Stimulated activated CD8-positive, alpha-beta memory T cell treated with anti-CD3 and anti-CD28 coated beads, Interleukin-7, amount 100 ng/mL, for 48 hours (primary cell): ENCODE measurements around the gene KCNK6.
A peak's percentile ranks its signal among the peaks of the same experiment; 100 is the strongest.

ENCODE experiments used
- DNase-seq, 2 donors: peaks; one replicate each; pipeline ENCODE4 v3.0.0-alpha.2; 2020; ENCODE audit warnings: low read depth in 1 of 2; ENCODE audit errors: extremely low read depth in 1 of 2

The KCNK6 gene

GRCh38 chr19:38319421-38320258 is at the start of gene KCNK6:
TSS of gene KCNK6 (plus strand) at chr19:38319845. CDS start at chr19:38319951, 106 bp downstream.
- peak; percentile 11 to 31 for DNase-seq

DNA sequence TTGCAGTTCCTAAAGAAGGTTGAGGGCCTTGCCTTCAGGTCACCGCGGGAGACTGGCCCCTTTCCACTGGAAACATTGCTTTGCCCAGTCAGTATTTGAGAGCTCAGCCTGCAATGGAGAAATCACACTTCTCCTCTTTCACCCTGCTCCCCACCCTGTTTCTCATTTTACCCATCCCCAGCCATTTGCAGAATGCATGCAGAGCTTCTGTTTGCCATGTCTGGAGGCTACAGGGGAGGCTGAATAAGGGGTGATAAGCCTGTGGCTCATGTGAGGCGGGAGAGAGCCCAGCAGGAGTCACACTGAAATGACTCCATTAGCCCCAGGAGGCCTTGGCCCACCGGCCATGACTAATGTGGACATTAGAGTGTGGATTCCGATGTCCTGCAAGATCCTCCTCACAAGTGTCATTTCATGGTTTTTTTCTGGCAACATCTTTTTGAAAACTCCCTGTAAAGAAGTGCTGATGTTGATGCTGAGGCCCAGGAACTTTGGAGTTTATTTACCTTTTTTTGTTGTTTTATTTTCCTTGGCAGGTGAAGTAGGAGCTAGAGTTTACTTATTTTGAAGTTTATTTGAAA is 49.0 kb upstream of the KCNK6 start:
- DNase-seq, result no peak

DNA sequence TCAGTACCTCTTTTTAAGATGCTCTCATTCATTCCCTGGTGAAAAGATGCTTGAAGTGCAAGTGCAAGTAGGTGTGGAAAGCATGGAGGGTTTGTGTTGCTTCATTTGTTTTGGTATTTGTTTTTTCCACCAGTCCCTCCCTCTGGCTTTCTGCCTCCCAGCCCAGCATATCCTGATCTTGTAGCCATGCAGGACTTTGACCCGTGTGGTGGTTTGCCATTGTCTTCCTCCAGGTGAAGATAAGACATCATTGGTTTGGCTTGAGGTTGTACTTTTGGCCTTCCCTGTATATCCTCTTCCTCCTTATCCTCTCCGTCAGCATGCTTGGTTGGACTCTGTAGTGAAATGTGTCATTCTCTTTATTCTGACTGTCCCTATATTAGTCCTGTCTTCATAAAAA is 46.1 kb upstream of the KCNK6 start:
- DNase-seq, result no peak

DNA sequence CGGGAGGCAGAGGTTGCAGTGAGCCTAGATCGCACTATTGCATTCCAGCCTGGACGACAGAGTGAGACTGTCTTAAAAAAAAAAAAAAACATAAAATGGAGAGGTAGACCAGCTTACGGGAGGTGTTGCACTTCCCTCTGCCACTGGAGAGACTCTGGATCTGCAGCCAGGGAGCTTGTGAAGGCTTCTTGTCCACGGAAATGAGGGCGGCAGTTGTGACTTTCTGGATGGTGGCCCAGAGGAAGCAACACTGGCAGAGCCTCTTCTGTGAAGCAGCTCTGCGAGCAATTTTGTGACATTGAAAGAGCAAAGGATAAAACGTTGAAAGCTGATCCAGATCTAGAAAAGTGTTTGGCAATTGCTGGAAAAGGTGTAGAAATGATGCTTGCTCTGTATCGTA is 44.9 kb upstream of the KCNK6 start:
- no peak for DNase-seq

DNA sequence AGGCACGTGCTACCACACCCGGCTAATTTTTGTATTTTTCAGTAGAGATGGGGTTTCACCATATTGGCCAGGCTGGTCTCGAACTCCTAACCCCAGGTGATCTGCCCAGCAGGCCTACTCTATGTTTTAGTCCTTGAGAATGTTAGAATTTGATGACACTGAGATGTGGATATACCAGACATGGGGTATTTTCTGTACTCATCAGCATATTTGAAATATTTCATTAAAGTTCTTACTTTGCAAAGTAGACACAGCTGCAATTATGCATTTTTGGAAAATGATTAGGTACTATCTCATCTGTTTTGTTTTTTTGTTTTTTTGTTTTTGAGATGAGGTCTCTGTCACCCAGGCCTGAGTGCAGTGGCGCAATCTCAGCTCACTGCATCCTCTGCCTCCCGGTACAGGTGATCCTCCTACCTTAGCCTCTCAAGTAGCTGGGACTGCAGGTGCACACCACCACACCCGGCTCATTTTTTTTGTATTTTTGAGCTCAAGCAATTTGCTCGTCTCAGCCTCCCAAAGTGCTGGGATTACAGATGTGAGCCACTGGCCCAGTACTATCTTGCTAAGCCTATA is 42.6 kb upstream of the KCNK6 start:
- DNase-seq, result no peak

GRCh38 chr19:38277549-38277948 is 42.1 kb upstream of the KCNK6 start:
- DNase-seq, result no peak

DNA sequence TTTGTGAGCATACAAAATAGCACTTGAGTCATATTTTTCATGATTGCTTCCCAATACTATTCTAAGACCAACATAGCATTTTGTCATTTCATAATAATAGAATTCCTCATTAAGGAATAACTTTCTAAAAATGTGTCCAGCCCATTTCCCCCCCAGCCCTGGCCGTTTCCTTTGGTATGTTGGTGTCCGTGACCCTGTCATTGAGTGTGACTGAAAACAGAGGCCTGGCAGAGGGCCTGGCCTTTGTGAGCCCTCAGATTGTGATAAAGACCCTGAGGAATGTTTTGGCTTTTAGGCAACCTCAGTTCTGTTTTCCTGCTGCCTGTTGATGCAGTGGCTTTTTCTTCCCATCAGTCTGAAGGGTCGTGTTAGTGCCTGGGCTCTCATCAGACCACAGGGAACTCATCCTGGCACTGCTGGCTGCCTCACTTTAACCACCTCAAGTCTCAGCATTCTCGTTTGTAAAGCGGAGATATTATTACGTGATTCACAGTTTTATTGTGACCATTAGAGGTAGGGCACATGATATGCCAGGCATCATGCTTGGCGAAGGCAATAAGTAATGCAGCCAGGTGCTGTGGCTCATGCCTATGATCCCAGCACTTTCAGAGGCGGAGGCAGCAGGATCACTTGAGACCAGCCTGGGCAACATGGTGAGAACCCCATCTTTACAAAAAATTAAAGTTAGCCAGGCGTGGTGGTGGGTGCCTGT is 41.5 kb upstream of the KCNK6 start:
- no peak for DNase-seq

DNA sequence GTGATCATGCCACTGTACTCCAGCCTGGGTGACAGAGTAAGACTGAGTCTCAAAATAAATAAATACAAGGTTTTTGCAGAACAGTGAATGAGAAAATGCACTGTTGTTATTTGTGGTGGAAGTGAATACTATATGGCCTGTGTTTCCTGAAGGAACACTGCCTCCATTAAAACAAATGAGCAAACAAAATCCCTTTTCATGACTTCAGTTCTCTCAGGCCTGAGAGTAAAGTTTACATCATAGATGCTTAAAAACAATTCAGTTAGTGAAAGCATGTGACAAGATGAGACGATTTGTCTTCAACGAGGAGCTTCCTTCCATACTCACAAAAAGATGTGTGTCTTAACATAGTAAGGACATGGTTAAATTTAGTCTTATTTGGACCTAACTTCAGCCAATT is 40.9 kb upstream of the KCNK6 start:
- no peak for DNase-seq

- no peak for DNase-seq
These were observed 39.4 kb upstream of the KCNK6 start for GRCh38 chr19:38280030-38280921.

- no peak for DNase-seq
These were observed 37.7 kb upstream of the KCNK6 start for GRCh38 chr19:38281811-38282566.

DNA sequence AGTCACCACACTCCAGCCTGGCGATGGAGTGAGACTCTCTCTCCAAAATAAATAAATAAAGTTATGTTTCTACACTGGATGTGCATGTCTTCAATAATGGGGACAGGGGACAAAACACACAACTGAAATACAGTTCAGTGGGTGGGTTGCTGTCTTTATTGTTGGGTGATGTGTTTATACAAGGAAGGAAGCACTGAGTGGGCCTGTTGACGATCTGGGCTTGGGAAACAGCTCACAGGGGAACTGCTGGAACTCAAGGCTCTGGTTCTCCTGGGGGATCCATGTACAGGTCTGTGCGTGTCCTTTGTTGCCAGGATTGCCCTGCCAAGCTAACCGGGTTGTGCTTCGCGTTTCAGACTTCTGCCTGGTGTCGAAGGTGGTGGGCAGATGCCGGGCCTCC is 36.4 kb upstream of the KCNK6 start:
- DNase-seq, result no peak

- DNase-seq, result no peak
These were observed 35.2 kb upstream of the KCNK6 start for GRCh38 chr19:38284422-38284821.

GRCh38 chr19:38285567-38285966 is 34.1 kb upstream of the KCNK6 start:
- DNase-seq, result no peak

DNA sequence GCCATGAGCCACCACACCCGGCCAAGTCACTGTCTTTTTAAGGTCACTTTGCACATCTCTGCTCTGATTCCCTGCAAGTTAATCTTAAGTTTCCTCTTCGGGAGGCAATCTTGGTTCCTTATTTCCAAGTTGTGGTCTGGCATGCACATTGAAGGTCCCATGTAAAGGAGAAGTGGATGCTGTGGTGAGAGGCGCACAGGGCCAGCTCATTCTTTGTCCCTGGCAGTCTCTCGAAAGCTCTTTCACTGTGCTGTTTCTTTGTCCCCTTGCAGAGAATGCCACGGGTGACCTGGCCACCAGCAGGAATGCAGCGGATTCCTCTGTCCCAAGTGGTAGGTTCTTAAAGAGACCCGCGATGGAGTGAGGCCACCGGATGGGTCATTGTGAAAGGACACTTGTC is 32.0 kb upstream of the KCNK6 start:
- DNase-seq, result no peak

DNA sequence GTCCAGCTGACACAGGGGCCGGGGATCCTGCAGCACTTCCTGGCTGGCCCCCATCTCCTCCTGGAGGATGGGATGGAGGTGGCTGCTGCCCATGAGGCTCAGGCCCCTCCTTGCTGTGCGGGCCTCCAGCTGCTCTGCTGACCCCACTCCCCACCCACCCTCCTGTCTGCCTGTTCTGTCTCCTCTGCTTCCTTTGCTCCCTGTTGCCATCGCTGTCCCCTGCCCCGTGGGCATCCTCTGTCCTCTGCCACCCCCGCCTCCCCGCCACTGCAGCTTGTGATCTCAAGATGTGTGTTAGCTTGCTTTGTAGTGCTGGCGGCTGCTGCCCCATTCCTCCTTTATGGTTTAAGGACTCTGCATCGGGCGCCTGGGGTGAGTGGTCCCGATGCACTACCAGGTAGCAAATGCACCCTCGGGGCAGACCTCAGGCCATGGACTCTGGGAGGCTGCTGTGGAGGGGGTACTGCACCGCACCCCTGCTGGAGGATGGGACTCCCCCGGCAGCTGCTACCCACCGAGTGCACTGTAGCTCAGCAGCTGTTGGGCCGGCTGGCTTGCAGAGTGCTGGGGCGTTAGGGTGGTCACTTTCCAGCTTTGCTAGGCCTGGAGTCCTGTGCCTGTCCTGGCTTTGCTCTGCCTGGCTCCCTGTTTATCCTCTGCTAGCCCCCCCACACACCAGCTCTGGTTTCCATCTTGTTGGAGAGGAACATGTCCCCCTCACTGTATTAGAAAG is 31.4 kb upstream of the KCNK6 start:
- DNase-seq, result no peak

- DNase-seq, result no peak
These were observed 29.7 kb upstream of the KCNK6 start for GRCh38 chr19:38289955-38290354.

DNA sequence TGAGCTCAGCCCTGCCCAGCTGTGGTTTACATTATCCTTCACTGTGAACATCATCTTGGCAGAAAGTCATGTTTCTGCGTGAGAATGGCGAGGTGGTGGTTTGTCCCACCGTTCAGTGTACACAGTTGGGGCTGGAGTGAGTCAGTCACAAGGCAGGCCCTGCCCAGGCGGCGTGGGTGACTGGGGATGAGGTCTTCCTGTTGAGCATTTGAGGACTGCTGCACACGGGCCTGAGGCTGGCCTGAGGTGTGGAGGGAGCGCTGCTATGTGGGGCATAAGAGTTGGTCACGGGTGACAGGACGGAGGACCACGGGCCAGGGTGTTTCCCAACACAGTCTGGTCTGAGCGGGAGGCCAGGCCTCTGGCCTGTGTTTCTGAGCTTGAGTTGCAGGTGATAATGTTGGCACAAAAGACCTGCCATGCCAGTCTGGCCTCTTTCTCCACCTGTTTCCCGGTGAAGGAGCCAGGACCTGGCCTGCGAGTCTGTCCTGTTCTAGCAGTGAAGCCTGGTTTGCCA is 29.0 kb upstream of the KCNK6 start:
- DNase-seq, result no peak

- DNase-seq, result no peak
These were observed 27.8 kb upstream of the KCNK6 start for GRCh38 chr19:38291855-38292254.

DNA sequence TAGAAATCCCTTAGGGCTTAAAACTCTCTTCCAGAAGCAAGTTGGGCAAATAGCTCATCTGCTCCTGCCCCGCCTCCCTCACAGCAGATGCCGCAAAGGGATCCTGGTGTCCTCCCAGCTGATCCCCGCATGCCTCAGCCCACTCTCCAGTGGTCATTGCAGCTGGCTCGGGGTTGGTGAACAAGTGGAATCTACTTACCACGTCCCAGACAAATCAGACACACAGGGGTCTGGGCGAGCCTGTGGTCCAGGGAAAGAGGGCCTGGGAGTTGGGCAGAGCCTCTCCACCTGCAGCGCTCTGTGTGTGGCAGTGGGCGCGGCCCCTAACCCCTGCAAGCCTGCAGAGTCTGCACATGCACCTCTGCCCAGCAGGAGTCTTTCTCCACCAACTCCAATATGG is 26.4 kb upstream of the KCNK6 start:
- no peak for DNase-seq
